HG02623 (cell line): ENCODE results near the gene EFCAB9.
"Not testable (repeated sequence)": the region's sequence is repeated elsewhere in the genome, so short reads cannot be mapped to it uniquely, and the experiment has no call there.

Experiments used
- ATAC-seq: cut with Tn5 transposase; IDR thresholded peaks from one replicate; pipeline ENCODE4 v1.9.1; 2021; ENCODE audit warnings: moderate library complexity; ENCODE audit not compliant: unreplicated experiment

The EFCAB9 gene

GRCh38 chr5:172193872-172194271, at the start of gene EFCAB9:
Gene EFCAB9 (plus strand): TSS chr5:172194172. CDS start chr5:172194173, 1 bp downstream.
- ATAC-seq = no peak

DNA sequence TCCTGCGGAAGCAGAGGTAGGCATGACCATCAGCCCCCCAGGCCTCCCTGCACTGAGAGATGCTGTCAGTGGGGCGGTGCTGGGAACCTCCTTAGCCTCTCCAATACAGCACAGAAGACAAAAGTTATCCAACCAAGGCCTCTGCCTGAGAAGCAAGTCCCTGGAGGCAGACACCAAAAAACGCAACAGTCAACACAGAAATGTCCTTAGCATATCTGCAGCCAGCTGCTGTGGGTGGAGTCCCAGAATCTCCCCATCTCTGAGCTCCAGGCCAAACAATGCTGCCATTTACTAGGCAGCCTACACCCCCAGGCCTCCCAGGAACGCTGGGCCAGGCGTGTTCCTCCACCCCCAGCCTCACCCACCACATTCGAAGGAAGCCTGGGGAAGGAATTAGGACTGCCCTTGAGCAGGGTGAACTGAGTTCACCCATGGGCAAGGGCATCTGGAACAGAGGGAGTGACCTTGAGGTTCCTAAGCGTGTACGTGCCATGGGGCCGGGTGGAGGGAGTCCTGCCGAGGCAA, 49.6 kb upstream of the EFCAB9 start:
- ATAC-seq = peak; percentile 61

- no peak for ATAC-seq
These were observed 48.8 kb upstream of the EFCAB9 start for GRCh38 chr5:172144931-172145869.

GRCh38 chr5:172145870-172146747, 47.9 kb upstream of the EFCAB9 start:
- no peak for ATAC-seq

DNA sequence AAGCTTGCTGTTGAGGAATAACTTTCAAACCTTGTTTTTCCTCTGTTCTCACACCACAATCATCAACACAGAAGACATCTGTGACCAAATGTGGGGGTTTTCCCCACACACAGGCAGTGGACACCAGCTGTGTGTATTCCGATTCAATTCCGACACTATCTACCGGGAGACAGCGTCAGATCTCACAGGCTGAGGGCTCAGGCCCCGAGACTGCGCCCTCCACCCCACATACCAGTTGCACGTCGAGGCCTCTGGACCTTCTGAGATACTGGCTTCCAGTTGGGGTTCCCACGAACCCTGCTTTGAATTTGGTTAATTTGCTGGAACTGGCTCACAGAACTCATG, 47.3 kb upstream of the EFCAB9 start:
- ATAC-seq = no peak

- ATAC-seq = no peak
These were observed 46.1 kb upstream of the EFCAB9 start for GRCh38 chr5:172147857-172148256.

DNA sequence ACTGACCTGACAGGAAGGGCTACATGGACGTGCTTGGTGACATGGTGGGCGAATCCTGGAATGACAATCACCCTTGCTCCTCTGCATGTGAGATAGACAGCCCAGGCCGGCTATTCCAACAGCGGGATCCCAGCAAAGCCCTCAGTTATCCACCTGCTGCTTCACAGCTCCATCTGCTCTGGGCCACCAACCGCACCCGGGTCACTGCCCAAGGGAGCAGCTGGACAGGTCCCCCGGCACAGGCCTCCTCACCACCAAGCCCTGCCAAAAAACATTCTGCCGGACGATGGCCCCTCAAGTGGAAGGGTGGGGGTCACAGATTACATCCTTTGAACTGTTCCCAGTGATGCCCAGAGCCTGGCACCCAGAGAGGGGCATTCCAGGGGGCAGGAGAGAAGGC, 45.6 kb upstream of the EFCAB9 start:
- ATAC-seq = no peak

GRCh38 chr5:172149073-172149472, 44.9 kb upstream of the EFCAB9 start:
- no peak for ATAC-seq

- ATAC-seq = not testable (repeated sequence)
These were observed 44.5 kb upstream of the EFCAB9 start for GRCh38 chr5:172149481-172149880.

DNA sequence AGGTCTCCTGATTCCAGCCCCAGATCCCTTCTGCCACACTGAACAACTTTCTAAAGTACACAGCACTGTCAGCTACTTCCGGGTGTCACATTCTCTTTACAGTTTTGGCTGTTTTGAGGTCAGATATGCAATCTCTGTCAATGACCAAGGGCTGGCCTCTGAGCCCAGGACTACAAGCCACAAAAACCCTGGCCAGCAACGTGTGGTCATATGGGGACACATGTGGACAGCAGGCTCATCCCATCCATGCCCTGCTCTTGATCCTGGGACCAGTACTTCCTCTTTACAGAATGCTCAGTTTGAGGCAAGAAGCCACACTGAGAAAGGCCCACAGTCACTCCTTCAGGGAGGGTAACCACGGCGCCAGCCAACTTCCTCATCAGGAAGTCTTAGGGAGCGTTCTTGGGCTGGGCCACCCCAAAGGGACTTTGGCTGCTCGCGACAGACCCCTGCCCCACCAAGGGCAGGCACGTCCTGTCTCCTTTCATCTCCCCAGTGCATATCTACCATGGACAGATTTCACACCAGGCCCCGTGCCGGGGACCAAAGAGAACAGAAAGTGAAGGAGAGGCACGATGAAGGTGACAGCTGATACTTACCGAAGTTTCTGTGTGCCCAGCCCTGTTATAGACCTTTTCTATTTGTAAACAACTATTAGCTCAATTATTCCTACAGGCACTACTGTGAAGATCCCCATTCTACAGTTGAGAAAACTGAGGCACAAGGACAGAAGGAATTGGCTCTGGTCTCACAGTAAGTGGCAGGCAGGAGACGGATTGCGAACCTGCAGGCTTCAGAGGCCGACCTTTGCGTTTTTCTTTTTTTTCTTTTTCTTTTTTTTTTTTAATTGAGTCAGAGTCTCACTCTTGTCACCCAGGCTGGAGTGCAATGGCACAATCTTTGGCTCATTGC, 43.2 kb upstream of the EFCAB9 start:
- ATAC-seq = peak; percentile 68

DNA sequence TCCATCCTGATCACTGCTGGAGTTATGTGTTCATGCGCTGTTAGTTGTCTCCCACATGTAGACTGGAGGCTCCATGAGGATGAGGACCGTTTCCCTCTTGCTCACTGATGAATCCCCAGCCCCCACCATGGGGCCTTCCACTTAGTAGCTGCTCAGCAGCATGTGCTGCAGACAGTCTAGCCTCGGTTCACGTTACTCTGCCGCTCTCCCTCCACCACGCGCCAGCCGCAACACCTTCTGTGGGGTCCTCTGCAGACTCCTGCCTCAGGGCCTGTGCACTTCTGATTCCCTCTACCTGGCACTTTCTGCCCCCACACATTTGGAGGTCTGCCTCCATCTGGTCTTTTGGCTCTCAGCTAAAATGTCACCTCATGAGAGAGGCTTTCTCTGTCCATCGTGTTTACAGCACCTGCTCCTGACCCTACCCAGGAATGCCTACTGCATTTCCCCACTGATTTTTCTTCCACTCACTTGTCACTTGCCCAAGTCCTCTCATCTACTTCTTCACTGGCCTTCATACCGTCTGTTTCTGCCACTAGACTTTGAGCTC, 42.2 kb upstream of the EFCAB9 start:
- ATAC-seq = no peak

DNA sequence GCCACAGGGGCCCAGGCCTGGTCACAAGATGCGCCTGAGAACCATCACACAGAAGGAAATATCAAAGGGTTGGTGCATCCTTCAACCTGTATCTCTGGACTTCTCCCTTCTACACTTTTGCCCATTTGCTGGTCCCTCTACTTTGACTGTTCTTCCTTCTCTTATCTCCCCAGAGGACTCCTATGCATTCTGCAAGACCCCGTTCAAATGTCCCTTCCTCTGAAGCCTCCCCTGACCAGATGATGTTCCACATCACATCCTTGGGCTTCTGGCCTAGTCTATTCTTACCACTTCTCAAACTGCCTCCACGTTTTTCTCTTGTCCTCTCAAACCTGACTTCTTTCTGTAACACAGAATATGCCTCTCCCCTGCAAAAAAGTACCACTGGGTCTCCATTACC, 40.3 kb upstream of the EFCAB9 start:
- ATAC-seq = no peak

GRCh38 chr5:172155101-172155500, 38.9 kb upstream of the EFCAB9 start:
- ATAC-seq = not testable (repeated sequence)

DNA sequence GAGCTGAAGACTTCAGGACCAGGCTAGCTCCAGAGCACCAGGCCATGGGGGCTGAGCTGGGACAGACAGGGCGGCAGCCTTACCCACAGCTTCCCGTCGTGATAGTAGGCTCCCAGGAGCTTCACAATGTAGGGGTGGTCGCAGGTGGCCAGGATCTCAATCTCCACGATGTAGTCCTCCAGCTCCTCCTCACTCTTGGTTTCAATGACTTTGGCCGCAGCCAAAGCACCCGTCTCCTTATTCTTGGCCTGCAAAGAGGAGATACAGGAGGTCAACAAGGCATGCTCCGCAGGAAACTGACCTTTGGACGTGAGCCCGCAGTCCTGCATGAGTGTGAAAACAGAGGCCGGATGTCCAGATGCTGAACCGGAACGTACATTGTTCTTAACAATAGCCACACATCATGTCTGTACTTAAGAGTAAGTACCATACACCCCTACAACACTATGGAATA, 37.4 kb upstream of the EFCAB9 start:
- no peak for ATAC-seq

- ATAC-seq = no peak
These were observed 35.0 kb upstream of the EFCAB9 start for GRCh38 chr5:172159016-172159415.

GRCh38 chr5:172160506-172160905, 33.5 kb upstream of the EFCAB9 start:
- no peak for ATAC-seq

GRCh38 chr5:172162323-172162986, 31.5 kb upstream of the EFCAB9 start:
- ATAC-seq = no peak

GRCh38 chr5:172162987-172163343, 31.0 kb upstream of the EFCAB9 start:
- ATAC-seq = no peak

- ATAC-seq = no peak
These were observed 30.6 kb upstream of the EFCAB9 start for GRCh38 chr5:172163346-172163745.

DNA sequence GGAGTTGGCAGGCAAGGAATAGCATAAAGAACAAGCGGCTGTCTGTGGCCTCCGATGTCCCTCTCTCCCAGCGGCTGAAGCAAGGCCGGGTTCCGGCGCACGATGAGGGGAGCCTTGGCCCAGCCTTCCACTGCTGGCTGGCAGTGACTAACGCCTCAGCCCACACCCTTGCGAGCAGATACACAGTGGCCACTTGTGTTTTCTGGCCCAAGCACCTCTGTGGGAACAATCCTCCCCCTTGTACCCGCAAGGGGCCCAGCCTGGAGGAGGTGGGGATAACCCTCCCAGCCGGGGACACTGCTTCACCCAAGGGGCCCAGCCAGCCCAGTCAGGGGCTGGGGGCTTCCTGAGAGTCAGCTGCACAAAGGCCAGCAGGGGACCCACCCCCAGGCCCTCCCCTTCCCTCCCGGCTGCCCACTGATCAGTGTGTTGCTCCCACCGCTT, 29.2 kb upstream of the EFCAB9 start:
- no peak for ATAC-seq
